DMS 273 treated with DMSO at 0.1 percent for 48 hours (cell line): ENCODE measurements around the gene NEK9.
"Not testable (repeated sequence)": the region's sequence is repeated elsewhere in the genome, so short reads cannot be mapped to it uniquely, and the experiment has no call there.

Source experiments
- DNase-seq: peaks from one replicate; lab custom pipeline; 2025; lab: John Stamatoyannopoulos, UW

The NEK9 gene

GRCh38 chr14:75107186-75107585 is 19.7 kb downstream of the NEK9 start:
- DNase-seq, result no peak

DNA sequence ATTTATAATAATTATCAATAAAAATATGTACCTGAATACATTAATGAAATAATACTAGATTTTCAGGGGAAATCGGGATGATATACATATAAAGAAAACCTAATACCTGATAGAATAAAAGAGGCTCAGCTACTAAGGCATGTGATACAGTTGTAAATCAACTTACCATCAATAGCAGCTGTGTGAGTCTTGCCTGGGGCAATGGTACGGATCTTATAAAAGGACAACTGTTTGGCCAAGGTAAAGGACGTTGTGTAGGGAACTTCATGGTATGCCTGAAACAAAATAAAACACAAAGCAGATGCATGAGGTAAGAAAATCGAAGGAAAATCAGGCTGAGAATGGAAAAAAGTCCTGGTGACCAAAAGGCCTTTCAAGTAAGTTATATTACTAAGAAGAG is 25.4 kb downstream of the NEK9 start:
- no peak for DNase-seq

DNA sequence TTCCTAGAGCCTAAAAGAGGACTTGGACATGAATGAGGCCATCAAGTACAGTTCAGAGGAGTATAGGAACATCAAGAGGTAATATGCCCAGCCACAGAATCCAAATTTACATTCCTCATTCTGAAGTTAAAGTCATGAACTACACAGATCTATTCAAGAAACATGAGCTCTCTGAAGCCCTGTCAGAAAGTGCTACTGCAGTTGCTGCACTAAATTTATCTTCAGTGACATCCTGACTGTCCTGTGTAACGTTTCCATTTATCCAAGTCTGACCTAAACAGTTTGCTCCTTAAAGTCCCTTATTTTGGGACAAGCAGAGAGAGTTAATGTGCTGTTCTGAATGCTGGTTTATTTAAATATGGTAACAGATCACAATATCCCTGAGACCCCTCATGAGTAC is 28.2 kb downstream of the NEK9 start:
- DNase-seq, result no peak

- no peak for DNase-seq
Measured at GRCh38 chr14:75098212-75098611, 28.6 kb downstream of the NEK9 start.

- DNase-seq, result no peak
Measured at GRCh38 chr14:75096959-75097358, 29.9 kb downstream of the NEK9 start.

DNA sequence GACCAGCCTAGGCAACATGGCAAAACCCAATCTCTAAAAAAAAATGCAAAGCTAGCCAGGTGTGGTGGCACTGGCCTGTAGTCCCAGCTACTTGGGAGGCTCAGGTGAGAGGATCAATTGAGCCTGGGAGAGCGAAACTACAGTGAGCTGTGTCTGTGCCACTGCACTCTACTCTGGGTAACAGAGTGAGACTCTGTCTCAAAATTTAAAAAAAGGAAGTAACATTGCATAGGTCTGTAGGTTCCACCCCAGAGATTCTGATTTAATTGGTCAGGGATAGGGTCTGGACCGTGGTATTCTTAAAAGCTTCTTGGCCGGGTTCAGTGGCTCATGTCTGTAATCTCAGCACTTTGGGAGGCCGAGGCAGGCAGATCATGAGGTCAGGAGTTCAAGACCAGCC is 31.2 kb downstream of the NEK9 start:
- no peak for DNase-seq

DNA sequence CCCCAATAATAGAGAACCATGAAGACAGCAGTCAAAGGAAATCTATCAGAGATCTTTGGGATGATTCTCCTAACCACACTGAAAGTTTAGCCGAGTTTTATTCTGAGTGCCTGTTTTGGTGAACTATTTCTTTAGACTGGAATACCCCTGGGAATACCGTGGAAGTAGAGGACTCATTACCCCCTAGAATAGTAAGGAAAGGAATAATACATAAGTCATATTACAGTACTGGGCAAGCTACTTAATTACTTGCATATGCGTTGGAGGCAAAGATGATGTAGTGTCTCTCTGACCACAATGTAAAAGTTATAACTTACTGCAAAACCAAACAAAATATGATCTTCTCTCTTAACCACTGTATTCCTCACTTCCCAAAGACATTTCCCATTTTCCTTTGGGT is 32.0 kb downstream of the NEK9 start:
- DNase-seq, result no peak

GRCh38 chr14:75092698-75093097 is 34.1 kb downstream of the NEK9 start:
- no peak for DNase-seq

- DNase-seq, result no peak
Measured at GRCh38 chr14:75091251-75091650, 35.6 kb downstream of the NEK9 start.

GRCh38 chr14:75090353-75090752 is 36.5 kb downstream of the NEK9 start:
- DNase-seq, result no peak

DNA sequence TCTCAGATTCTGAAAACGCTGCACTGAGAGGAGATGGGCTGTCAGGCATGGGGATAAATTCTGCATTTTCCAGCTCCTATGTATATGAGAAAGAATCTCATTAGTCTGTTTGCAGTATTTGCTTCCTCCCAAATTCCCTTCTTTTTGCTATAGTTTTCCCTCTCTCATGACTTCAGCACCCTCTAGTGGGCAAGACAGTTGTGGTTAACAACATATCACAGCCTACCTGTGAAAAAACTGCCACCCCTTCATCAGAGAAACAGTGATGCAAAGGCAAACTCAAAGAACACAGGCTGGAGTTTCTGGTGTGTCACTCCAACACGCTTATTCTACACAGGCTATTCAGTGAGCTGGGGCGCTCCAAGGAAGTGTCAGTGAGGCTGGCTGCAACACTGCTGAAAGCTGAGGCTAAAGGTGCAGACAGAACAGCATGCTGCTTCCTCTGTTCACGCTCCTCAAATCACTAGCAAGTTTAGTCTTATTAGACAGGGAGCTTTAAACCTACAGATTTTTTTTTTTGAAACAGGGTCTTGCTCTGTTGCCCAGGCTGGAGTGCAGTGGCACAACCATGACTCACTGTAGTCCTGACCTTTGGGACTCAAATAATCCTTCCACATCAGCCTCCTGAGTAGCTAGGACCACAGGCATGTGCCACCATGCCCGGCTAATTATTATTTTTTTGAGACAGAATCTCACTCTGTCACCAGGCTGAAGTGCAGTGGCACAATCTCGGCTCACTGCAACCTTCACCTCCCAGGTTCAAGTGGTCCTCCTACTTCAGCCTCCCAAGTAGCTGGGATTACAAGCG is 38.1 kb downstream of the NEK9 start:
- peak; percentile 11 for DNase-seq

DNA sequence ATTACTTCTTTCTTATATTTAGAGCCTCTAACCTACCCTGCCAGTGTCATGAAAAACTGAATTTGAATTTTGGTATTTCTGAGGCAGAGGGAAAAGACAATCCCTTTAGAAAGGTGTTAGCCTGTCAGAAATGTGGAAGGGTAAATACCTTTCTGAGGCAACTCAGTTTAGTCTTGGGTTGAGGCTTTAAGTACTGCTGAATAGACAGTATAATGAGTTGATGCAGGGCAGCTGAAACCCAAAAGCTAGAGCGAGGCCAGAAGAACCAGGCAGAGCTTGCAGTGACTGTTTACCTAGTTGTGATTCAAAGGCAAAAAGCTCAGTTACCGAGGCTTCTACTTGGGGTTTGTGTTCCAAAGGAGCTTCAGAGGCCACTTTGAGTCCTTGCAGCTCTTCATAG is 38.7 kb downstream of the NEK9 start:
- no peak for DNase-seq

GRCh38 chr14:75084513-75084912 is 42.3 kb downstream of the NEK9 start:
- DNase-seq, result peak; percentile 14

- no peak for DNase-seq
Measured at GRCh38 chr14:75083271-75083670, 43.6 kb downstream of the NEK9 start.

GRCh38 chr14:75081660-75082229 is 45.1 kb downstream of the NEK9 start:
- DNase-seq, result no peak

- no peak for DNase-seq
Measured at GRCh38 chr14:75079521-75079920, 47.3 kb downstream of the NEK9 start.

- DNase-seq, result no peak
Measured at GRCh38 chr14:75077794-75078193, 49.1 kb downstream of the NEK9 start.

DNA sequence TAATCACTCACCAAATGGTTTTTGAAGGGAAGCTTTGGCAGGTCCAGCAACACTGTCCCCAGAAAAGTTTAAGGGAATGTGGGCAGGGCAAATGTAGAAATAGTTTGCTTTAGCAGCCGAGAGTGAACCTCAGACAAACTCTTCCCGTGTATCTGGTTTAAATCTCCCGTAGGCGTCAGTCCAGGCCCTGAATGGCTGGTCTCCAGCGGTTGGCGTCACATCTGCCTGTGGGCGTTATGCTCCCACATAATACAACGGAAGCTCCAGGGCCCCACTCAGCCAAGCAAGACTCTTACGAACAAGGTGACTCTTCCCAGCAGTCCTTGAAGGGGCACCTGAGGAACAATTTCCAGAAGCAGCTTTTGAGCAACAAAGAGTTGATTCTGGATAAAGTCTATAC is 56.5 kb downstream of the NEK9 start:
- no peak for DNase-seq

DNA sequence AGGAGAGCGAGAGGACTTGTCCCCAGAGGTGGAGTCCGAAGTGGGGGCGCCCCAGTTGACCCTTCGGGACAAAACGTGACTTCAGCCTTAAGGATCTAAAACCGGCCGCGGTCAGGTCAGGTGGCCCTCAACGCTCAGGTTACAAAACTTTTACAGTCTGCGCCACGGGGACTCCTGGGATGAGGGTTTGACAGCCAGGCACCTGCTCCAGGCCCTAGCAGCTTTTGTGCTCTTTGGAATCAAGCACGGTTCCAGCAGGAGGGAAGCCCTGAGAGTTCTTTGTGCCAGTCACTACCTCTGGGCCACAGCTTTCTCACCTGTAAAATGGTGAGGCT is 57.1 kb downstream of the NEK9 start:
- no peak for DNase-seq

- peak; percentile 41 for DNase-seq
Measured at GRCh38 chr14:75069121-75069810, 57.6 kb downstream of the NEK9 start, which contains the start of gene ZC2HC1C. Gene ZC2HC1C (plus strand): TSS chr14:75069641. CDS start chr14:75070574, 933 bp downstream.

- DNase-seq, result no peak
Measured at GRCh38 chr14:75068294-75069120, 58.3 kb downstream of the NEK9 start.

- not testable (repeated sequence) for DNase-seq
Measured at GRCh38 chr14:75067765-75068164, 59.1 kb downstream of the NEK9 start.
